GM18511 (cell line): Measurements from ENCODE around the gene PLET1.
A peak's percentile ranks its signal among the peaks of the same experiment; 100 is the strongest.

Experiments
- ATAC-seq: cut with Tn5 transposase; IDR thresholded peaks from one replicate; pipeline ENCODE4 v1.9.1; 2021; ENCODE audit warnings: mild to moderate bottlenecking, moderate library complexity; ENCODE audit not compliant: unreplicated experiment

Gene PLET1

DNA sequence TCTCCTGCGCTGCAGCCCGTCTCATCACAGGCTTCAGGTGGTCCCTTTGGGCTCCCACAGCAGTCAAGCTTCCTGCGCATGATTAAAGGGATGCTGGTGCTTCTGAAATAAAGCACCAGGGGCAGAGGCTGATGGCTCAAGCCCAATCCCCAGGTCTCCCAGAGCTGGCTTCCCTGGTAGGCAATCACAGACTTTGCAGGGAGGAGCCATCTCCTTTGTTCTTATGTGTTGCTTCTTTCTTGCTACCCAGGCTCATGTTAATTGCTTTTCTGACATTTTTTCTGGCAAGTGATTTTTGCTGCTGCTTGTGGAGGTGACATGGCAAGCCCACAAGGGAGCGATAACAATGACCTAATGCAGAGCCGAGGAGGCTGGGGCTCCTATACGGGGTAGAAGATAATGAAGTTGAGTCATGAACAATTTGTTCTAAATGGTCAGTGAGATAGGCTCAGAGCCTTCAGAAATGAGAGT, 25.2 kb upstream of the PLET1 start:
- ATAC-seq: no peak

GRCh38 chr11:112281726-112282125, 21.1 kb upstream of the PLET1 start:
- ATAC-seq: no peak

DNA sequence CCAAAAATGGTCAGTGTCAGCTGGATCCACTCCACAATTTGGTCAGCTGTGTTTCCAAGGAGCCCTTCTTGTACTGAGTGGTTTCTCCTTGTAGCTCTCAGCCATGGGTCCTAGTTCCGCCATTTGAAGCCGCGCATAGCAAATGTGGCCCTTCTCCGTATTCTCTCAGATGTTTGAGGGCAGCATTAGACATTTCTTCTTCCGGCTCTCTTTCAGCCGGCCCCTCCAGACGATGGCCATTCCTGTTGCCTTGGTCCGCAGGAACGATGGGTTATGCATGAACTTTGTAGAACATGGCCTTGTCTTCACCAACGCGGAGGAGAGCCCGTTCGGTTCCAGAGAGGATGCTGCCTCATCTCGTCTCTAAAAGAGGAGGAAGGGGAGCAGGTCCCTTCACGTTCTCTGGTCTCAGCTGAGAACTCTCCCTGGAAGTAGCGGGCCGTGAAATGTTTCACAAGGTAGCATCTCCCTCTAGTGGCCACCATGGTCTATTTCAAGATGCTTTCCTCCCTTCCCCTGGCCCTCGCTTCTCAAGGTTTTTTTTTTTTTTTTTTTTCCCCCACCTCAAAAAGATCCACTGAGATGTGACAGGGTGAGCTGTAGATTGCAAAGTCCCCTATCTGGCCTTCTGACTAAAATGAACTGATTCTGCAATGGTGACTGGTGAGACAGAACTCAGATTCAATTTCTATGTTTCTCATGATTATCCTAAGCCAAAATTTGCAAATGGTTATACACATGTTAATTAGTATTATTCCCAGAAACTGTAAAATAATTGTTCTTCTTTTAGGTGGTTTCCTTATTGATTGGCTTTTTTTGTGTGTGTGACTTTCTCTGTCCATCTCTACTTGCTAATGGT, 19.8 kb upstream of the PLET1 start:
- peak; percentile 88 for ATAC-seq

GRCh38 chr11:112279901-112280267, 19.2 kb upstream of the PLET1 start:
- ATAC-seq: peak; percentile 68

DNA sequence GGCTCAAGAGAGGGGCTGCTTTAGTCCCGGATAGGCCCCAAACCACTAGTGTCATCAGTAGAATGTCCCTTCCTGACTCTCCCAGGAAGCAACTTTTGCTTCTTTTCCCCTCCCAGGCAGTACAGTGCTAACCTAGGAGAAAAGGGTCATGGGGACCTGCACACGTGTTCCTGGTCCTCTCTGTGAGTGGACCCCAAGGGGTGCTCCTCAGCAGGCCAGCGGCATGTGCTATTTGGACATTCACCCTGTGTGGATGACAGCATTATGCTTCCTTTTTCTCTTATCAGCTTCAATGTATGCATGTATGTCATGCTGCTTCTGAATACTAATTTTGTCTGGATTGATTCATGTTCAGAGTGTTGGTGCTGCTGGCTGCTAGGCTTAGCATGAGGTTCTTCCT, 18.1 kb upstream of the PLET1 start:
- no peak for ATAC-seq

DNA sequence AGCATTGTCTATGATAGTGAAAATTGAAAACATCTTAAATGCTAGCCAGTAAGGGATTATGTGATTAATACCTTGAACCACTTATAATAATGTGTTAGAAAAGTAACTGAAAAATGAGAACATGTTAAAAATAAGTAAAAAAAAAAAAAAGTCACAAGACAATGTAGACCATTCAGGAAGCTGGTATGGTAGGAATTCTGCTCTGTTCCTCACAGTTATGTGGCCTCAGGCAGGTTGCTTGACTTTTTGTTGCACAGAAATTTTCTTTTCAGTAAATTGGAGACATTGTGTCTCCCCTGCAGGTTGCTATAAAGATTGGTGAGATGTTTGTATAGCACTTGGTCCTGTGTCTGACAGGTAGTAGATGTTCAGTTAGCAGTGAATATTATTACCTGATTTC, 17.3 kb upstream of the PLET1 start:
- ATAC-seq: no peak

- ATAC-seq: no peak
These were observed 16.4 kb upstream of the PLET1 start for GRCh38 chr11:112277029-112277428.

GRCh38 chr11:112274007-112274783, 13.5 kb upstream of the PLET1 start:
- ATAC-seq: no peak

DNA sequence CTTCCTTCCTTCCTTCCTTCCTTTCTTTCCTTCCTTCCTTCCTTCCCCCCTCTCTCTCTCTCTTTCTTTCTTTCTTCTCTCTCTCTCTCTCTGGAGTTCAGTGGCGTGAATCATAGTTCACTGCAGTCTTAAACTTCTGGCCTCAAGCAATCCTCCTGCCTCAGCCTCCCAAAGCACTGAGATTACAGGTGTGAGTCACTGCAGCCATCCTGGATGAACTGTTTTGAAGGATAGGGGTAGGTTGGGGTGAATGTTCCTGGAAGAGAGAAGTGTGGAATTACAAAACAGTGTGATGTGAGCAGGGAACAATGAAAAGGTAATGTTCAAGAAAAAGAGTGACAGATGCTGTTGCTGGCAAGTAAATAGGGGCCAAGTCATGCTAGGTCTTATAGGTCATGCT, 12.4 kb upstream of the PLET1 start:
- no peak for ATAC-seq

DNA sequence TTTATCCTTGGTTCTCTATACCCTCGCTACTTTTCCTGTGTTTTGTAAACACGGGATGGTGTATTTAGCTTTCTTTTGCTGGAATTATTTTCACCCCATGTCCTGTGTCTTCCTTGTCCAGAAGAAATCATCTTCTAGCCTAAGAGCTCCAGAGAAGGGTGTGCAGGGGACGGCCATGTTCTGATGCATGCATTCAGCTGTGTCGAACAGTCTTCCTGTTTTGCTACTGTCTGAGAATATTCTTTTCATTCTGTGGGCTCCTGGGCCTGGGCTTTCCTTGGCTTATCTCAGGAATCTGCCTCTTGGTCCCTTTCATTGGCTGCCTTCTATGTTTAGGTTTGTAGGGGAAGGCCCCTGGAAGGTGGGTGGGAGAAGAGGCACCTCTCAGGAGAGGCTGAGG, 10.6 kb upstream of the PLET1 start:
- no peak for ATAC-seq

DNA sequence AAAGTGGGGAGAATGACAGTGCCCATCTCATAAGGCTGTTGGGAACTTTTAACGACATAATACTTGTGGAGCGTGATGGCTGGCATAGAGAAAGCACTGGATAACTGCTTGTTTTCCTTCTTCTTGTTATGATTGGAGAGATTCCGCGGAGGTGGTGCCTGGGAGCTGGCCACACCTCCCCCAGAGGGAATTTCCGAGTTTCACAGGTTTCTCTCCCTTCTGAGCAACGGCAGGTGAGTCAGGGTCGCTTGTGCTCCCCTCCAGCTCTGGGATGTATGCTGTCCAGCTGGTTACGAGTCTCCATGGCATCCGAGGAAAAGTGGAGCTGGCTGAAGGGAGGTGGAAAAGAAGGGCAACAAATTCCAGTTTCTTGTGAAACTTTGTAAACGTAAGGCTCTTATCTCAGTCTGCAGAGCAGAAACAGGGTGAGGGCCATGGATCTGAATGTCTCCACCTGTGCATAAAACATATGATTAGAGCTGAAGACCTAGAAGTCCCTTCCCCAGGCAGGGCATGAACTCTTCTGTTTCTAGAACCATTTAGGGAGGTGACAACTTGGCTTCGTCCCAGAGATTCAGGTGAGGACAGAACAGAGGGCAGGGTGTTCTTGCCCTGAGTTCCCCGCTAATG, 10.0 kb upstream of the PLET1 start:
- ATAC-seq: no peak

DNA sequence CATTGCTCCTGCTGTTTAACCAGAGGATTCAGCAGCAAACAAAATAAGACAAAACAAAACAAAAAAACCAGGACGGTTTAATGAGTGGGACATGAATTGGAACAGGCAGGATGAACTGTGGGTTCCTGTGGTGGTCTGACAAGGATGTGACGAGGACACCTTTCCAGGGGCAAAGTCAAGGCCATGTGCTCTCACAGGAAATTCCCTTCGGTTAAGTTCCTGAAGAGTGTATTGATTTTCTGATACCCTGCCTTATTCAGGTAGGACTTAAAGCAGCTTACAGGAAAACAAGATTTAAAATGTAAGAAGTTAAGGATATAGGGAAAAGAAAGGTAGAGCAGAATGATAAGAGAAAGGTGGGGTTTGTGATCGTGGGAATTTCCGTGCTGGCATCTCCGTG, 8.5 kb upstream of the PLET1 start:
- ATAC-seq: no peak

GRCh38 chr11:112268406-112268805, 7.7 kb upstream of the PLET1 start:
- ATAC-seq: no peak

- no peak for ATAC-seq
These were observed 6.5 kb upstream of the PLET1 start for GRCh38 chr11:112267188-112267591.

GRCh38 chr11:112266410-112266778, 5.7 kb upstream of the PLET1 start:
- ATAC-seq: no peak

- no peak for ATAC-seq
These were observed 5.2 kb upstream of the PLET1 start for GRCh38 chr11:112265659-112266409.

DNA sequence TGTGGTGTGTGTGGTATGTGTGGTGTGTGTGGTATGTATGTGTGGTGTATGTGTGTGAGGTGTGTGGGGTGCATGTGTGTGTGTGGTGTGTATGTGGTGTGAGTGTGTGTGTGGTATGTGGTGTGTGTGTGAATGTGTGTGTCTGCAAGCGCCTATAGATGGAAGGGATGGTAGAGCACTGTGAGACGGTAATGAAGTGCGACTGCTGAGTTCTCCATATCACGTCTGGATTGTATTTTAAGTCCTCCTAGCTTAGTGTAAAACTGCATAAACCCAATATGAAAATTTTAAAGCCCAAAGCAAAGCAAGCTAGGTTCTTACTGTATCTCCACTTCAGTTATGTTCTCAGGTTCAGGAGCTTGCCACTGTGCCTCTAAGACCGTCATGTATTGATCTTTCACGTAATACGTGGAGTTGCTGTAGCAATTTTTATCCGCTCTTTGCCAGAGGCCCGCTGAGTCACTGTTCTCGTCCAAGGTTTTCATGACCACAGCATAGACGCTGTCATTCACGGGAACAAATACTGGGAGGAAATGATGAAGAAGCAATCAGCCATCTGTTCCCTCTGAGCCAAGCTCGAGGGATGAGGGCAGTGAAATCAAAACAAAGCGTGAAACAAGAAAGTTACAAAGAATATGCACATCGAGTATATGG, 5.5 kb downstream of the PLET1 start:
- ATAC-seq: no peak

DNA sequence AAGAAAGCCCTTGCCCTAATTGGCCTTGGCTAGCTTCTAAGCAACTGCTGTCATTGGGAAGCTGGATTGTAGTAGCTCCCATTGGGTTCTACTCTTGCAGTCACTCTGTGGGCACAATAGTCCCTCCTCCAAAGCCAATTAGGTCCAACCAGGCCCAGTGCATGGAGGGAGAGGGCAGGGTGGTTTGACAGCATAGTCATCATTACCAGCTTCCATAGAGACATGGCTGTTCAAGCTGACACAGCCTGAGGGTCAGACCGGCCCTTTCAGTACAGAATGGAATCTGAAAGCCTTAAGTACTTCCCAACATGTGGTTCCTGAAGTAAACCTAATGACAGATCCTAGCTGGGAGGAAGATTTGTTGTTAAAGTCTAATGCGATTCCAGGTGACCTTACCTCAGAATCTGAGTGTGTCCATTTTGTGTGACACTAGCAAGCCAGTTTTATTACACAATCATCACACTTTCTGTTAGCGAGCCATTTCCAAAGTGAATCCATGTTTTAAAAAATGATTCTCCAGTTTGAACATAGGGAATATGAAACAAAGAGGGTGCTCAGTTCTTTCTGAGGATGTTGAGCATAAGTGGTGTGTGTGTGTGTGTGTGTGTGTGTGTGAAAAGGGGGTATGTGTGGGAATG, 6.9 kb downstream of the PLET1 start:
- ATAC-seq: no peak

DNA sequence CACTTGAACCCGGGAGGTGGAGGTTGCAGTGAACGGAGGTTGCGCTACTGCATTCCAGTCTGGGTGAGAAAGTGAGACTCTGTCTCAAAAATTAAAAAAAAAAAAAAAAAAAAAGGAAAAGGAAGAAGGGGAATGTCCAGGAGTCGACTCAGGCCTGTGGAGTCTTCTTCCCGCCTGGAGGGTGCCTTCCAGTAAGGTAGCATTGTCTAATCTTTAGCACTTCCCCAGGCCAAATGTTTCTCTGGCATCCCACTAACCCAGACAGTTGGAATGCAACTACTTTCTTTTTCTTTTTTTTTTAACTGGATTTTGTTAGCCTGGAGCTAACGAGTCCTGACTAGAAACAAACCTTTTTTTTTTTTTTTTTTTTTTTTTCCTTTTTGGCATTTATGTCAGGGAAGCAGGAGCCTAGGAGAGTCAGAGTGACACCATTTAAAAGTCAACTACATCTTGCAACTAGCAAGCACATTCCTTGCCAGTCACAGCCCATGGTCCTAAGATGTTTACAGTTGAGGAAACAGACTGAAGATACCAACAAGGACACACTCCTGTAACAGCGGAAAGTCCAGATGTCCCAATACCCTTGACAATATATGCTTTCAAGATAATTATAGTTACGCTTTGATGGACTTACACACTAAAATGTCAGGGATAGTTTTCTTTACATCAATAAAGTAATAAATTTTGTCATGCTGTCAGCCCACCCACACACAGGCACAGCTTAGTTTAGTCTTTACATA, 10.6 kb downstream of the PLET1 start:
- ATAC-seq: no peak
